Measurements from ENCODE around the gene C2orf81.

DNA sequence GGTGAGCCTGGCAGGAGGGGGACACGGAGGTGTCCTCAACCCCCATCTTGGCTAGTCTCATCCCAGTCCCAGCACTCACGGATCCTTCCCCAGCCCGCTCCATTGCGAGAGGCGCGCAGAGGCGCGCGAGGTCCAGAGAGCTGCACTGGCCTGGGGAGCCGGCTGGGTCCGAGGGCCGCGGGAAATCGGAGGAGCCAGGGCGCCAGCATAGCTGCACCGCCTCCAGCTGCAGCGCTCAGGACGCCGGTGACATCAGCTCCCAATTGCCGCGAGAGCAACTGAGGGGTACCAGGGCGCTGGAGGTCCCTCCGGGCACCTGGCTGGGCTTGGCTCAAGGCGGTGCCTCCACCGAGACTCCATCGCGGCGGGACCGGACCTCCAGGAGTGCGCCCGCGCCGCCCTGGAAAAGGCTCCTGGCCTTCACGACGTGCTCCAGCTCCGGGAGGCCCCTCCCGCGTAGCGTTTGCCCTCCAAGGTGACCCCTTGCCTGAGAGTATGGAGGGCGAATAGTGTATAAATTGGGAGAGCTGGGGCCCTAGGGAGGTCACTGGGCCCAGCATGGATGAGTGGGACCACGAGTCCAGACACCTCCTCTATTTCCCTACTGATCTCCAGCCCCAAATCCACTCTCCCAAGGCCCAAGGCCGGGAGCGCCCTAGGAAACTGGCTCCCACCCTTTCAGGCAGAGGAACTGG is 14.8 kb upstream of the C2orf81 start:
- TF ChIP-seq, protein P1, sequence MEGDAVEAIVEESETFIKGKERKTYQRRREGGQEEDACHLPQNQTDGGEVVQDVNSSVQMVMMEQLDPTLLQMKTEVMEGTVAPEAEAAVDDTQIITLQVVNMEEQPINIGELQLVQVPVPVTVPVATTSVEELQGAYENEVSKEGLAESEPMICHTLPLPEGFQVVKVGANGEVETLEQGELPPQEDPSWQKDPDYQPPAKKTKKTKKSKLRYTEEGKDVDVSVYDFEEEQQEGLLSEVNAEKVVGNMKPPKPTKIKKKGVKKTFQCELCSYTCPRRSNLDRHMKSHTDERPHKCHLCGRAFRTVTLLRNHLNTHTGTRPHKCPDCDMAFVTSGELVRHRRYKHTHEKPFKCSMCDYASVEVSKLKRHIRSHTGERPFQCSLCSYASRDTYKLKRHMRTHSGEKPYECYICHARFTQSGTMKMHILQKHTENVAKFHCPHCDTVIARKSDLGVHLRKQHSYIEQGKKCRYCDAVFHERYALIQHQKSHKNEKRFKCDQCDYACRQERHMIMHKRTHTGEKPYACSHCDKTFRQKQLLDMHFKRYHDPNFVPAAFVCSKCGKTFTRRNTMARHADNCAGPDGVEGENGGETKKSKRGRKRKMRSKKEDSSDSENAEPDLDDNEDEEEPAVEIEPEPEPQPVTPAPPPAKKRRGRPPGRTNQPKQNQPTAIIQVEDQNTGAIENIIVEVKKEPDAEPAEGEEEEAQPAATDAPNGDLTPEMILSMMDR (conservative IDR thresholded peaks at IDR 0.05) = no peak
- TF ChIP-seq EZH2 (IDR thresholded peaks at IDR 0.05; ENCODE audit: low read depth) = no peak

Data from PC-9 (cell line).